AG04449 (cell line): ENCODE results near the gene EMILIN3.
"Not testable (repeated sequence)": the region's sequence is repeated elsewhere in the genome, so short reads cannot be mapped to it uniquely, and the experiment has no call there.

Source experiments
- CTCF ChIA-PET: fragments of 350-600 bp; formaldehyde crosslinking; extraction: SDS; loops from one replicate; lab custom pipeline; 2021; ENCODE audit warnings: antibody characterized with exemption; lab: Yijun Ruan, JAX
- POLR2A ChIA-PET: fragments of 400-600, 350-600 bp; formaldehyde crosslinking; extraction: SDS; loops from one replicate; lab custom pipeline; 2020; ENCODE audit warnings: antibody characterized with exemption, inconsistent platforms; lab: Yijun Ruan, JAX
- DNase-seq: peaks from one replicate; pipeline ENCODE4 v3.0.0-alpha.2; 2010; ENCODE audit warnings: low read depth, low spot score
- H3K4me3 ChIP-seq: 2 replicates; pipeline ENCODE4 v1.5.1; 2011; ENCODE audit warnings: low read depth, mild to moderate bottlenecking, control low read depth, low read length
- CTCF ChIP-seq: IDR thresholded peaks from one replicate; pipeline ENCODE4 v1.5.1; 2011; ENCODE audit warnings: mild to moderate bottlenecking, moderate library complexity, low read length, control low read depth, inconsistent platforms; ENCODE audit not compliant: insufficient read depth; ENCODE audit errors: missing control alignments

Gene EMILIN3

GRCh38 chr20:41317546-41318270 lies 48.9 kb downstream of the EMILIN3 start, which contains the start of gene ZHX3:
TSS of gene ZHX3 (minus strand) at chr20:41317731. CDS start at chr20:41204916, 112,815 bp downstream.
- ChIA-PET POLR2A (interaction anchor here (3.3 kb wide), 1 partner anchor 12 kb away, joined by 20 read pairs; no protein-coding TSS in a partner anchor), CTCF (interaction anchor here (0.9 to 1.0 kb wide), 2 partner anchors 9 to 142 kb away, joined by 3 read pairs; no protein-coding TSS in a partner anchor)

GRCh38 chr20:41316602-41317545 lies 49.7 kb downstream of the EMILIN3 start:
- ChIA-PET POLR2A (interaction anchor here (3.3 kb wide), 1 partner anchor 12 kb away, joined by 20 read pairs; no protein-coding TSS in a partner anchor), CTCF (interaction anchor here (1.2 kb wide), 1 partner anchor 144 kb away, joined by 4 read pairs; no protein-coding TSS in a partner anchor)
- peak overlapping the region; percentile 86 for H3K4me3 ChIP-seq
- DNase-seq, result peak; percentile 71
- no peak for TF ChIP-seq CTCF

More at GRCh38 chr20:41317546-41318270, 48.9 kb downstream of the EMILIN3 start, which contains the start of gene ZHX3:
- DNase-seq, result peak; percentile 63
- H3K4me3 ChIP-seq, result peak within 1 kb of the TSS; percentile 86
- no peak for TF ChIP-seq CTCF

- ChIA-PET POLR2A (interaction anchor here (3.3 kb wide), 1 partner anchor 13 kb away, joined by 20 read pairs; no protein-coding TSS in a partner anchor), CTCF (interaction anchor here (1.2 kb wide), 1 partner anchor 143 kb away, joined by 4 read pairs; no protein-coding TSS in a partner anchor)
- peak overlapping the region; percentile 86 for H3K4me3 ChIP-seq
- TF ChIP-seq CTCF, result no peak
- no peak for DNase-seq
These were observed 50.6 kb downstream of the EMILIN3 start for GRCh38 chr20:41316051-41316450.

GRCh38 chr20:41314386-41314785 lies 52.2 kb downstream of the EMILIN3 start:
- no peak for DNase-seq
- POLR2A ChIA-PET, result no interaction called here
- H3K4me3 ChIP-seq, result no peak overlapping the region
- CTCF ChIA-PET, result interaction anchor here (1.1 kb wide), 1 partner anchor 25 kb away, joined by 5 read pairs; no protein-coding TSS in a partner anchor
- no peak for TF ChIP-seq CTCF

- DNase-seq, POLR2A ChIA-PET, H3K4me3 ChIP-seq: not testable (repeated sequence)
- CTCF ChIA-PET, result interaction anchor here (0.8 to 3.1 kb wide), 5 partner anchors 28 to 139 kb away, joined by 3 to 13 read pairs (median 3); partner anchors contain the start of gene LPIN3
These were observed 54.6 kb downstream of the EMILIN3 start for GRCh38 chr20:41312009-41312408.
